Lung (tissue), 16 donors: Measurements from ENCODE around the gene KCNK18. TPM values are rescaled to one million over a fixed set of nuclear protein-coding genes. Genes with fewer than 3 reads are reported as not detected.

Experiments used
- ATAC-seq: fragments of 200-7000 bp; cut with Tn5 transposase; one replicate; pipeline ENCODE4 v1.9.1; 2020; ENCODE audit warnings: moderate number of reproducible peaks; ENCODE audit not compliant: insufficient read depth, low FRiP score
- DNase-seq, 3 donors: peaks; one replicate each; pipeline ENCODE4 v3.0.0-alpha.2; 2013 to 2017
- H3K27ac ChIP-seq, 2 donors: one replicate each; pipeline ENCODE4 v1.5.1; 2013; ENCODE audit warnings: mild to moderate bottlenecking in 2 of 2, moderate library complexity in 2 of 2, control low read depth in 1 of 2, inconsistent platforms in 1 of 2, low read depth in 1 of 2, low read length in 1 of 2
- H3K27me3 ChIP-seq, 3 donors: one replicate each; pipeline ENCODE4 v1.5.1; 2013; ENCODE audit warnings: low read length in 2 of 3; ENCODE audit not compliant: control insufficient read depth in 3 of 3, insufficient read depth in 3 of 3
- H3K36me3 ChIP-seq, 4 donors: one replicate each; pipeline ENCODE4 v1.5.1; 2013; ENCODE audit warnings: low read length in 4 of 4, mild to moderate bottlenecking in 1 of 4, moderate library complexity in 1 of 4; ENCODE audit not compliant: control insufficient read depth in 4 of 4, insufficient read depth in 4 of 4
- H3K4me1 ChIP-seq, 5 donors: one replicate each; pipeline ENCODE4 v1.5.1; 2013; ENCODE audit warnings: low read length in 5 of 5, mild to moderate bottlenecking in 2 of 5, moderate library complexity in 1 of 5; ENCODE audit not compliant: control insufficient read depth in 5 of 5, insufficient read depth in 5 of 5
- H3K4me3 ChIP-seq: one replicate; pipeline ENCODE4 v1.5.1; 2013; ENCODE audit warnings: mild to moderate bottlenecking, control low read depth, moderate library complexity
- H3K9ac ChIP-seq, 2 donors: one replicate each; pipeline ENCODE4 v1.5.1; 2013; ENCODE audit warnings: low read length in 2 of 2, control low read depth in 1 of 2; ENCODE audit not compliant: insufficient read depth in 1 of 2
- H3K9me3 ChIP-seq, 4 donors: one replicate each; pipeline ENCODE4 v1.5.1; 2013; ENCODE audit warnings: low read length in 3 of 4, mild to moderate bottlenecking in 1 of 4, moderate library complexity in 1 of 4; ENCODE audit not compliant: control insufficient read depth in 4 of 4, insufficient read depth in 3 of 4
- WGBS, 2 donors: extraction: QIAGEN DNeasy Blood & Tissue Kit; methylation state at CpG; one replicate each; pipeline ENCODE4 v1.1.7; 2013; 5-methylcytosine and 5-hydroxymethylcytosine counted together
- long read RNA-seq, 5 donors: transcript quantifications; one replicate each; lab custom pipeline, GENCODE V29; 2026
- polyA plus RNA-seq, 2 donors: library from polyadenylated mRNA; stranded (reverse); fragments of 200-250 nt; gene quantifications; one replicate each; pipeline ENCODE4 v1.2.1, GENCODE V29; 2013
- total RNA-seq, 2 donors: library from RNA; depleted of rRNA in 1 of 2; stranded (reverse); fragments of >200 nt in 1 of 2; gene quantifications; one replicate each; pipeline ENCODE4 v1.2.1, GENCODE V29; 2014 to 2021
- TF ChIP-seq, protein P1 (sequence below): IDR thresholded peaks from 2 replicates; pipeline ENCODE4 v1.5.1; 2012; ENCODE audit warnings: mild to moderate bottlenecking; ENCODE audit errors: control extremely low read depth, extremely low read depth
- donor health status: control.
- donor health status: control.
- donor health status: Bipolar disorder and iron deficiency.
- donor health status: healthy.
- donor health status: DM: yes; HTN: yes; CAD: no.

The KCNK18 gene
- total RNA-seq (not detected), polyA plus RNA-seq (not detected)
- long read RNA-seq, donor 1: 0 reads
- long read RNA-seq, donor 2: 0 reads
- long read RNA-seq, donor 3: 0 reads
- long read RNA-seq, donor 4: 0 reads
- long read RNA-seq, donor 5: 0 reads

- DNase-seq (no peak), ATAC-seq (no peak)
- no peaks in the 10 kb centered on the region for H3K36me3 ChIP-seq
- H3K27me3 ChIP-seq: no peaks in the 10 kb centered on the region
- H3K9me3 ChIP-seq: no peaks in the 10 kb centered on the region
- H3K4me3 ChIP-seq: no peak within 1 kb of the TSS
- 86 to 92% methylated on average over 12 of the region's 12 CpGs for WGBS, 2 donors
- TF ChIP-seq, protein P1, sequence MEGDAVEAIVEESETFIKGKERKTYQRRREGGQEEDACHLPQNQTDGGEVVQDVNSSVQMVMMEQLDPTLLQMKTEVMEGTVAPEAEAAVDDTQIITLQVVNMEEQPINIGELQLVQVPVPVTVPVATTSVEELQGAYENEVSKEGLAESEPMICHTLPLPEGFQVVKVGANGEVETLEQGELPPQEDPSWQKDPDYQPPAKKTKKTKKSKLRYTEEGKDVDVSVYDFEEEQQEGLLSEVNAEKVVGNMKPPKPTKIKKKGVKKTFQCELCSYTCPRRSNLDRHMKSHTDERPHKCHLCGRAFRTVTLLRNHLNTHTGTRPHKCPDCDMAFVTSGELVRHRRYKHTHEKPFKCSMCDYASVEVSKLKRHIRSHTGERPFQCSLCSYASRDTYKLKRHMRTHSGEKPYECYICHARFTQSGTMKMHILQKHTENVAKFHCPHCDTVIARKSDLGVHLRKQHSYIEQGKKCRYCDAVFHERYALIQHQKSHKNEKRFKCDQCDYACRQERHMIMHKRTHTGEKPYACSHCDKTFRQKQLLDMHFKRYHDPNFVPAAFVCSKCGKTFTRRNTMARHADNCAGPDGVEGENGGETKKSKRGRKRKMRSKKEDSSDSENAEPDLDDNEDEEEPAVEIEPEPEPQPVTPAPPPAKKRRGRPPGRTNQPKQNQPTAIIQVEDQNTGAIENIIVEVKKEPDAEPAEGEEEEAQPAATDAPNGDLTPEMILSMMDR: no peak
- H3K4me1 ChIP-seq: no peaks in the 10 kb centered on the region
- no peak within 1 kb of the TSS for H3K9ac ChIP-seq
- no peak within 1 kb of the TSS for H3K27ac ChIP-seq
Measured at GRCh38 chr10:117197189-117197588, at the start of gene KCNK18. Gene KCNK18, plus strand, starts transcription at chr10:117197489. Its CDS starts 0 bp downstream, at chr10:117197489.

DNA sequence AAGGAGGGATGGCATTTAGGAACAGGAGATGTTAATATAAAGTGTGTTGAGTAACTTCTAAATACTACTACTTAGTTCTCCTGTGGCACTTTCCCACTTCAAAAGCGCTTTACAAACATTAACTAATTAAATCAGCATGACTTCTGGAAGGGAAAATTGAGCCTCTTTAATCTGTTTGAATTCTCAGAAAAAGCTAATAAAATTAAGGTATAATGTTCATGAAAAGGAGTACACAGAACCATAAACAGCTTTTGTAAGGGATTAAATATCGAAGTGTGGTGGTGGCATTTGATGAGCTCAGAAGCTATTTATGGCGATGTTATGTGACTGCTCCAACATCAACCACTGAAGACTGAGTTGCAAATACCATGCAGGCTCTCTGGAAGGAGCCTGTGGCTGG is 49.0 kb upstream of the KCNK18 start:
- Histone ChIP-seq H3K27ac (no peak overlapping the region), H3K4me1 (no peaks in the 10 kb centered on the region), H3K9ac (no peak overlapping the region), H3K36me3 (no peaks in the 10 kb centered on the region), H3K9me3 (peaks cover 0 to 12% (median 10%) of the 10 kb centered on the region in 4 donors), H3K4me3 (no peak overlapping the region), H3K27me3 (peaks cover 2 to 50% (median 48%) of the 10 kb centered on the region in 3 donors)
- no peak for ATAC-seq
- no peak for DNase-seq
- 81 to 88% methylated on average over 3 of the region's 3 CpGs for WGBS, 2 donors
- TF ChIP-seq, protein P1: no peak

DNA sequence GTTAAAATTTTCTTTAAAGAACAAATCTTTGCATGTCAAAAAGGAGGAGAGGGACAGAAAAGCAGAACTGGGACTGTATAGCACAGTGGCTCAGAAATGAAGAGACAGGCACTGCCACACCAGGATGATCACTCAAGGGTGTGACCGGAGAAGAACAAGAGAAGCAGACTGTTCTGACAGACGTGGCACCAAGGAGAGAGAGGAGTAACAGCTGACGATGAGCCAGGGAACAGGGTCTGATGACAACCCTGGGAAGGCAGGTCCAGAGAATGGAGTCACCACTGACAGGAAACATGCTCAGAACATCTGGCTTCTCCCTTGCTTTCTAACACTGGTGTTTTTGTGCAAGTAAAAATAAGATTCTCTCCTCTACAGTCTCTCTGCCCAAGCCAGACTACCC is 44.6 kb upstream of the KCNK18 start:
- H3K36me3 ChIP-seq: no peaks in the 10 kb centered on the region
- no peak overlapping the region for H3K27ac ChIP-seq
- H3K9ac ChIP-seq: no peak overlapping the region
- peaks cover 0 to 7% (median 0%) of the 10 kb centered on the region in 4 donors for H3K9me3 ChIP-seq
- WGBS, 2 donors: 46 to 49% methylated on average over 3 of the region's 3 CpGs
- no peak for ATAC-seq
- H3K27me3 ChIP-seq: peaks cover 8 to 57% (median 46%) of the 10 kb centered on the region in 3 donors
- TF ChIP-seq, protein P1: no peak
- DNase-seq: no peak
- no peaks in the 10 kb centered on the region for H3K4me1 ChIP-seq
- no peak overlapping the region for H3K4me3 ChIP-seq

- no peak overlapping the region for H3K9ac ChIP-seq
- DNase-seq: no peak
- TF ChIP-seq, protein P1: no peak
- WGBS, 2 donors: 14 to 23% methylated on average over 2 of the region's 2 CpGs
- peaks cover 0 to 2% (median 0%) of the 10 kb centered on the region in 4 donors for H3K9me3 ChIP-seq
- no peak overlapping the region for H3K4me3 ChIP-seq
- H3K4me1 ChIP-seq: peaks cover 0 to 6% (median 0%) of the 10 kb centered on the region in 5 donors
- no peaks in the 10 kb centered on the region for H3K36me3 ChIP-seq
- peaks cover 13 to 89% (median 75%) of the 10 kb centered on the region in 3 donors for H3K27me3 ChIP-seq
- no peak overlapping the region for H3K27ac ChIP-seq
- no peak for ATAC-seq
Measured at GRCh38 chr10:117158297-117158696, 39.0 kb upstream of the KCNK18 start.
